Stimulated activated naive CD8-positive, alpha-beta T cell treated with anti-CD3 and anti-CD28 coated beads, Interleukin-15, Interleukin-2, amounts not matched to agents 100 U/mL and 50 U/mL, for 24 hours (primary cell): Measurements from ENCODE around the gene RAI14.

Experiments
- ATAC-seq: fragments of 150-1000 bp; cut with Tn5 transposase; one replicate; pipeline ENCODE4 v1.10.0; 2021
- DNase-seq: peaks from one replicate; pipeline ENCODE4 v3.0.0; 2021

The RAI14 gene

DNA sequence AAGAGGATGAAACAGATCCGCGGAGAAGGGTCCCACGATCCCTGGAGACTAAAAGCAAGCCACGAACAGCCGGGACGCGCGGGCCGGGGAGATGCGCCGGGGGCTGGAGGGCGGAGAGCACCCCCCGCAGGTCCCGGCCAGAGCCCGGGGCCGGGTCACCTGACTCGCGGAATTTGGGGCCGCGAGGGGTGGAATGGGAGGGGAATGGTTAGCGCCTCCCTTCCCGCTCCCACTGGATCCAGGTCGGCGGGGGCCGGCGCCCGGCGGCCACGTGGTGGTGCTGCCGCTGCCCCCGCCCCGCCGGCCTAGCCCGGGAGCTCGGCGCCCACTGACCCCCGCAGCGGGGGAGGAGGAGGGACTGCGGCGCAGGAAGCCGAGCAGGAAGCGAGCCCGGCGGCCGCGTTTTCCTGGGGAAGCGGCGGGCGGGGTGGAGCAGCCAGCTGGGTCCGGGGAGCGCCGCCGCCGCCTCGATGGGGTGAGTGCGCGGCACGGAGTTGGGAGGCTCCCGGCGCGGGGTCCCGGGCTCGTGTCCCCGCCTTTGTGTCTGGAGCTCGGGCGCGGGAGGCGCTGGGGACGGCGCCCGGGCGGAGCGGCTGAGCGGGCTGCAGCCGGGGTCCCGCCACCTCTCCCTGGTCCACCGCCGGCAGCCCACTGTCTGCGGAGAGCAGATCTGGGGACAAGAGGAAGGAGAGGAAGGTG, at the start of gene RAI14:
RAI14 (plus strand) TSS at position 328 of the 699 bp plus-strand sequence. CDS start 30,592 bp downstream, outside the sequence.
- peak; percentile 31 for DNase-seq
- ATAC-seq = peak; percentile 34

DNA sequence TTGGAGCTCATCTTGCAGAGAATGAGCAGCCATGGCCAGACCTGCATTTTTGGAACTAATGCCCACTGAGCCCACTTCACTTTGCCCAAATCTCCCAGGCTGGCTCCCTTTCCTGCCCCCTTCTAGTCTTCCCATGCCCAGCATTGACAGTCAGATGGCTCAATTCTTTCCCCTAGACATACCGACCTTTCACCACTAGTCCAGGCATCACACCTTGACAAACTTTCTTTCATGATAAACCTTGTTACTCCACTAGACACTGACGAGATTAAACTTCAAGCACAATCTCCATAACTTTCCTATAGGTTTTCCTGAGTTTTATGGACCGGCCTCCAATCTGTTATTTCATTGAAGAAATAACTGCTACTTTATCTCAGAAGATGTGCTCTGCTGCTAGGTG, 47.8 kb upstream of the RAI14 start:
- no peak for ATAC-seq
- no peak for DNase-seq

DNA sequence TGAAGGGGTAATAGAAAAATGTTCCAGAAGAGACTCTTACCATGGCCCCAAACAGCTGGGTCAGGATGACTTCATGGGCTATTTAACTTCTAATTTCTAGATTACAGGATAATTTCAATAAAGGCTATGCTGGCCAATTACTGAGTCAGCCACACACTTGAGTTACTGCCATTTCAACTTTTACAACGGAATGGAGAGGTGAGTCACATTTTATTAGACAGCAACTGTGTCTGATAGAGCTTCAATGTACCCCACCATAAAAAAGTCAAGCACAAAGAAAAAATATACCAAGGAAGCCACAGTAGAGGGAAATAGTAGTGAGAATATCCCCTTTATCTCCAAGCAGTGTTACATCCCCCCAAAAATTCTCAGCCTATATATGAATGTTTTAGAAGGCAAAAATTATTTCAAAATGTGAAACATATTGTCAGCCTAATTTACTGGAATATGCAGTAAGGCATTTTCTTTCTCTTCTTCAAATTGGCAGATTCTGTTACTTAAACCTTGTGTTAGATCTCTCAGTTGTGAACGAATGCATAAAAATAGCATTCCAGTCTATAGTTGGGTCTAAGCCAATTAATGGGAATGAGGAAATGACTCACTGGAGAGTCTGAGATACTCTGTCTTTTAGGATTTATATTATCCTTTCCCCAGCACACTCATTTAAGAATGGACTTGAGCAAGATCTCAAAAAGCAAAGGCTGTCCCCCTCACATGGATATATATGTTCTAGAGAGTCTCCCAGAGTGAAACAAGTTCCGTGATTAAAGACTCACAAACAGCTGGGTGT, 47.1 kb upstream of the RAI14 start:
- DNase-seq = no peak

DNA sequence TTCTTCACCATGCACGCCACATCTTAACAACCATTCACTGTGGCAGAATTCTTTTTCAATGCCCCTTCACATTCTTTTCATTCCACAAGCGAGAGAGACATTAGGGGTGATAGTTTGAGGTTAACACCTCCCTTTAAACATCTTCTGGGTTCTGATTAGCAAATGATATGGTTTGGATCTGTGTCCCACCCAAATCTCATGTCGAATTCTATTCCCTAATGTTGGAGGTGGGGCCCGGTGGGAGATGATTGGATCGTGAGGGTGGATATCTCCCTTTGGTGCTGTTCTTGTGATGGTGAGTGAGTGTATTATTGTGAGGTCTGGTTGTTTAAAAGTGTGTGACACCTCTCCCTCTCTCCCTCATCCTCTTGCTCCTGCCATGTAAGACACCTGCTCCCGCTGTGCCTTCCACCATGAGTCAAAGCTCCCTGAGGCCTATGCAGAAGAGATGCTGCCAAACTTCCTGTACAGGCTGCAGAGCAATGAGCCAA, 46.1 kb upstream of the RAI14 start:
- ATAC-seq = no peak
- no peak for DNase-seq

More for the DNA sequence above, 47.1 kb upstream of the RAI14 start:
- ATAC-seq = no peak

DNA sequence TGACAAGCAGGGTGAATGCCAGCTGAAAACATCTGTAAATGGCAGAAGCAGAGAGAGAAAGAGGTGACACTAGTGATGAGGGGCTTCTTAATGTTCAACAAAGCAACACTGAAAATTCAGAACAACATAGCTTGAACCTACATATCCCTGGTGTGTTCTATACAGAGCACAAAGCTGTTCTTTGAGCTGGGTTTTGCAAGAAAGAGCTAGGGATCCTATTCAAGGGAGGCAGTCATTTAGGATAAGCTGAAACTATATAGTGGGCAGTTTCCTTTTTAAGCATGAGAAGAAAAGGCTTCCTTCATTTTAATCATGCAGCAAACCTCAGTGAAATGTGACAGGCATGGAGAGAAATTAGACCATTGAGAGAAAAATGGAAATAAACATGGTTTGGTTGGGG, 45.6 kb upstream of the RAI14 start:
- no peak for DNase-seq
- no peak for ATAC-seq

DNA sequence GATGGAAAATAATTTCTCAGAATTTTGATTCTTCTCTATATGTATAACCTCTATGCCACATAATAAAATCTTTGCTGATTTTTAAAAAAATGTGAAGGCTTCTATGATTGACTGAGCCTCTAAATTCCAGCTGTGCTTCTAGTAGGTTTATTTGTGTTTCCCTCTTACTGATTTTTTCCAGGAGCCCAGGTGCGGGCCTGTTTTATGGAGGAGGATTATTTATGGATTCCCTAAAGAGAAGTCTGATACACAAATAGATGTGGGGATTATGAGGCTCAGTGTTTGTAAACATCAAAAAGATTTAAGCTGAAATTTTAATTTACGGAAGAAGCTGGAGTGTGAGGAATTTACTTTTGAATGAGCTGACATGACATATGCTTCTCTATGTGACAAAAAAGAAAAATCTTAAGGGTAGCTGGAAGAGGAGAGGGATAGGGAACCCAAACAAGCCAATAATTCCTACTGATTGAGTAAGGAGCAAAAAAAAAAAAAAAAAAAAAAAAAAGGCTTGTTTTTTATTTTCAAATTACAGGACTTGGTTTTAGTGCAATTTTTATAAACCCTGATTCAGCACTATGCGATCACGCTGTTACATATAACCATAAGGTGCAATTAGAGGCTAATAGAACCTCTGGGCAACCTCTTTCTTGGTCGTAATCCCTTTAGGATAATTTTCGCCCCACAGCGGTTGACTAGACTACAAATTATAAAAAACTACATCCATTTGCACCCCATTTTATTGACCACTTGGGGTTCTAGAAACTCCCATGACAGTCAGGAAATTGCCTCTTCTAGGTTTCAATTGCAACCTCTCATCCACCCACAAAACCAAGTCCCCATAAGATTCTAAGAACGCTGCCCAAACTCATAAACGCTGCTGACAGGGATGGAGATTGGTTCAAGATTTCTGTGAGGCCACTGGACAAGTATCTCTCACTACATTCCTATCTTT, 44.4 kb upstream of the RAI14 start:
- DNase-seq = no peak
- no peak for ATAC-seq

DNA sequence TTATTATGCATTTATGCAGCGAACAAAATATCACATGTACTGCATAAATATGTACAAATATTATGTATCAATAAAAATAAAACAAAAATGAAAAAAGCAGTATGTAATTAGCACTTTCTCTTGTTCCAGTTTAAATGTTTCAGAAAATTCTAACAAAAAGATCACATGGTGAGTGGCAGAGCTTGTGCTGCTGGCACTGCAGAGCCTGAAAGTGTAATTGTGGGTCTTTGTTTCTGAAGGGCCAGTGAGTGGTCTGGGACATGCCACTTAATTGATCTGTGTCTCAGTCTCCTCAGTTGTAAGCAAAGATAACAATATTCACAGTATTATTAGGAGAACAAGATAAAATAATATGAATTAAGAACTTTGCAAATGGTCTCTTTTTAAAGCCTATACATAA, 39.5 kb upstream of the RAI14 start:
- DNase-seq = no peak
- ATAC-seq = no peak

DNA sequence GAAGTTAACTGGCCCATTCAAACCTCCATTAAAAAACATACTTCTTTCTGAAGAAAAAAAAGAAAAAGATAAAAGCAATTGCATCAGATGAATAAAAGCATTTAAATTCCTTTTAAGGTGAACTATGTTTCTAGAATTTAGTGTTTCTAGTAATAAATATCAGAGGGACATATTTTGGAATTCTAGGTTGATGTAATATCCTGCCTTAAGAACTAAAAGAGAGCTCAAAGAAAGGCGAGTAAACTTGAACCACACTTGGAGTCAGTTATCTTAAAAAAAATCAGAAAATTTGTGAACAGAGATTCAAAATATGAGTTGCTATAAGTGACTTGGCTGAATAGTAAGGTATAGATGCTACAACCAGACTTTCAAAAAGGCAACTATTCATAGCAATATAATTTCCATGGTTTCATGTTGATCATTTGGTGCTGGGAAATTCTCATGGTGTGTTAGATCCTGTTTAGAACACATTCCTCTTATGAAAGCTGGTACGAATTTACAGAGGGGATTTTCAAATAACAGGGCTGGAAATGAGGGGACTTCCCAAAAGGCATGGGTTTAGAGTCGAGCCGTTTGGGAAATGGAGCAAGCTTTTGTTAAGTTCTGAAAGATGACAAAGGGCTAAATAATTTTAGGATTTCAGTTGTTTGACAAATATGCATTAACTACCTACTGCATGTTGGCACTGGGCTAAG, 37.6 kb upstream of the RAI14 start:
- DNase-seq (no peak), ATAC-seq (no peak)

DNA sequence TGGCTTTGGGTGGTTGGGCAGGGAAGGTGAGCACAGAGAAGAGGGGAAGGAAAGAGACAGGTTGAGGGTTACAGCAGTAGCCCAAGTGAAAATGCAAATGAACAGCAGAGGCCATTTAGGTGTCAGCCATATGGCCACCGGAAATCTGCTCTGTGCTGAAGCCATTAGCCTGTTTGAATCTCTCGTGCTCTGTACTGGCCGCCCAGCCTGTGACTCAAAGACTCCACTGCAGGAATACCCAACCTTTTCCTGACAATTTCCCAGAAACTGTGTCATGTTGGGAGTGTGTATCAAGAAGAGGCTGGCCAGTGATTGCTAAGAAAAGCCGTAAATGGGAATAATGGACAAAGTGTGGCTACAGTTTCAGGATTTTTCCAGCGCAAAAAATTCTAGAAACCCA, 35.9 kb upstream of the RAI14 start:
- no peak for DNase-seq
- no peak for ATAC-seq

DNA sequence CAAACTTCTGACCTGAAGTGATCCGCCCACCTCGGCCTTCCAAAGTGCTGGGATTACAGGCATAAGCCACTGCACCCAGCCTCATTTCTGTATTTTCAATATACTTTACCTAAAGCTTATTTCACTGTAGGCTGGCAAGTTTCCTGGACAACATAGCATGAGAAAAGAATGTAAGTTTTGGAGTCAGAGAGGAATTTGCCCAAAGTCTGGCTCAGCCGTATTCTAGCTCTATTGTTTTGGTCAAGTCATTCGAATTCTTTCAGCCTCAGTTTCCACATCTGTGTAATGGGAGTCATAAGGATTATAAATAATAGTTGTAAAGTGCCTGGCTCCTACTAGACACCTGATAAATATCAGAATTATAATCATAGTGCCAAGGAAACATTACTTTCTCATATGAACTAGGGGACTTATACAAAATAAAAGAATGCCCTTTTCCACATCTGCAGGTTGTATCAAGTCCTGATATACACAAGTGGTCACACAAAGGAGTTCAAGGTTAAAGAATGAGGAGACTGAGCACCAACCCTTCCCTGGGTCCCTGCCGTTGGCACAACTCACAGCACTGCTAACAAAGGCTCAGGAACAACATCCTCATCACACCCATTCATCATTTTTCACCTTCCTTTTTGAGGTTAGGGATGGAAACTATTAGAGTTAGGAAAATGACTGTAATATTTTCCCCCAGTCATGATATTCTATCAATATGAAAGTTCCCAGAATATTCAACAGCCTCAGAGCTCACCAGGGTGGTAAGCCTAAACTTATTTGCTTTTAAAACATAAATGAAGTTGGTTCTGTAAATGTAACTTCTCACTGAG, 34.6 kb upstream of the RAI14 start:
- peak; percentile 78 for ATAC-seq

DNA sequence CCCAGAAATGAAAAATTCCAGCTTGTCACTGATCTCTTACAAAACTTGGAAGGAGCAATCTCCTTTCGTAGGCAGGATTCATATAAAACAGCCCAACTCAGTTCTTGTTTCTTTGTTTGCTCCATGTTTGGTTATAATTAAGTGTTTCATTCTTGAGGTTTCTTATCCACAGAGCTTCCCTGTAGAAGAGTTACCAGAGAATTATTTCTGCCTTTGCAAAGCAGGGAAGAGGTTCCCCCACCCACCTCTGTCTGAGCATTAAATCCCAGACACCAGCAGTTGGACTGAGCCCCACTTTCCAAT, 34.1 kb upstream of the RAI14 start:
- ATAC-seq (no peak), DNase-seq (no peak)

More for the DNA sequence above, 34.6 kb upstream of the RAI14 start:
- DNase-seq = no peak

DNA sequence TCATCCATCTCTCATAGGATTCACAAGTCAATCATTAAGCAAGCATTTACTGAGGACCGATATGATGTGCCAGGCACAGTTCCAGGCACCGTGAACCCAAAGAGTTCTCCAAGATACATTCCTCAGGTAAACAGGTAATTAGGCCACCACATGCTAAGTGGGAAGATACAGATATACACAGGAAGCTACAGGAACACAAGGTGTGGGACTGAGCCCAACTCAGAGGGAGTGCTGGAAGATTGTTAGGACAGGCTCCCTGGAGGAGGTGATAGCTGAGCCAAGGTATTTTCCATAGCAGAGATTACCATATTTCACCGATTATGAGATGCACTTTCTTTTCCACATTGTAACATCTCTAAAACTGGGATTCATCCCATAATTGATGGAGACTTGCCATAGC, 31.4 kb upstream of the RAI14 start:
- DNase-seq (no peak), ATAC-seq (no peak)

DNA sequence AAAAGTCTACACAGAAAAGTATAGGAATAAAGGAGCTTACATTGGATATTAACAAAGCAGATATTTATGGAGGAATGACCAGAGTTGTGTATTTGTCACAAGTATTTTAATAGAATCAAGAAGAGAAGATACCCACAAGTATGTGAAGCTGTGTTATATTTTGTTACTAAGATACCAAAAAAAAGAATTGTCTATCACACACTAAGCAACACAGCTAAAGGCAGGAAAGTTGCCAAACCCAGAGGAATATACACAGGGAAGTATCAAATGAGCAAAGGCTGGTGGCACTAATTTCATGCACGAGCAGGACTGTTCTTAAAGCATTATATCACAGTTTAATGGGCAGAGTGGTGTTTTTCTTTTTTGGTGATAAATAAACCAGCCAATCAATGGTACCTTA, 30.9 kb upstream of the RAI14 start:
- no peak for ATAC-seq
- no peak for DNase-seq

DNA sequence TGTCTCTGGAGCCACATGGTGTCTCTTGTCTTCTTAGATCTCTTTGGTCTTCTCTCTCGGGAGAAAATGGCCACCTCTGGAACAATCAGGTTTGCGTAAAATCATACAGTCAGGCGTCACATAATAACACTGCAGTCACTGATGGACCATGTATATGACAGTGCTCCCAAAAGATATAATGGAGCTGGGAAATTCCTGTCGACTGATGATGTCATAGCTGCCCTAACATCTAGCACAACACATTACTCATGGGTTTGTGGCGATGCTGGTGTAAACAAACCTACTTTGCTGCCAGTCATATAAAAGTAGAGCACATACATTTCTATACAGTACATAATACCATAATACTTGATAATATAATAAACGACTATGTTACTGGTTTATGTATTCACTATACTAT, 30.1 kb upstream of the RAI14 start:
- ATAC-seq (peak; percentile 47), DNase-seq (no peak)

DNA sequence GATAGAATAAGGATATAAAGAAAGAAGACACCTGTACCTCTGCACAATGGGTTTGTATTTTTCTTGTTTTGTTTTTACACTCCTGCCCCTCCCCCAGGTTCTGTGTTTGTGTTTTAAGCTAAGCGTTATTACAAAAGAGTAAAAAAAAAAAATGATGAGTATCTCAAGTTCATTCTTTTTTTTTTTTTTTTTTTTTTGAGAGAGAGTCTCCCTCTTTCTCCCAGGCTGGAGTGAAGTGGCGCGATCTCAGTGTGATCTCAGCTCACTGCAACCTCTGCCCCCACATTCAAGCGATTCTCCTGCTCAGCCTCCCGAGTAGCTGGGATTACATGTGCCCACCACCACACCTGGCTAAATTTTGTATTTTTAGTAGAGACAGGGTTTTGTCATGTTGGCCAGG, 29.4 kb upstream of the RAI14 start:
- DNase-seq = no peak

DNA sequence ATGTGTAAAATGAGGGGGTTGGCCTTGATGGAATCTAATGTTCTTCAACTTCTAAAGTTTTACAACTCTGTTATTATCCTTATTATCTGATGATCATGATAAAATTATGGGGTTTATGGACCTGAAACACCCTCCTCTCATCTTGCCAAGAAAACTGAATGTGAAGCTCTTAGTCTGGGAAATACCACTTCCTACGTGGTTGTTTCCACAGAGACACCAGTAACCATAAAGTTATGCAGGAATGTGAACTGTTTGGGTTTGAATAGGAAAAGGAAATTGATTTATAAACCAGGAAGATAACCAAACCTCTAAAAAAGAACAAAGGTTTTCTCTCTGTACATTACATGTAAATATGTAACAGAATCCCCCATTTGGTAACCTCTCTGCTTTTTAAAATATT, 28.3 kb upstream of the RAI14 start:
- ATAC-seq (no peak), DNase-seq (no peak)

More for the DNA sequence above, 29.4 kb upstream of the RAI14 start:
- ATAC-seq = no peak

DNA sequence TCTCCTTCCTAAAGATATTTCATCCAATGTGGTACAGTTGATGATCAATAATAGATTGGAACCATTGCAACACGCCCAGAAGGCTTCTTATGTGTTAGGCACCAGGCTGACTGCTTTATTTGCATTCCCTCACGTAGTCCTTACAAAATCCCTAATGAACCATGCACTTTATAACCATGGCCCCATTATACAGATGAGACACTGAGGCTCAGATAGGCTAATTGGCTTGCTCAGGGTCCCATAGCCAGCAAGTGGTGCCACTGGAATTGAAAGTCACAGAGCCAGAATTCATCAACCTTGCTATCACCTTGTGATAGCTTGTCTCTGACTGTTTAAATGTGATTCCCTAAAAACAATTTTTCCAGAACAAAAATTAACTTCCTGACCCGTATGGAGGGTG, 27.8 kb upstream of the RAI14 start:
- ATAC-seq = no peak

DNA sequence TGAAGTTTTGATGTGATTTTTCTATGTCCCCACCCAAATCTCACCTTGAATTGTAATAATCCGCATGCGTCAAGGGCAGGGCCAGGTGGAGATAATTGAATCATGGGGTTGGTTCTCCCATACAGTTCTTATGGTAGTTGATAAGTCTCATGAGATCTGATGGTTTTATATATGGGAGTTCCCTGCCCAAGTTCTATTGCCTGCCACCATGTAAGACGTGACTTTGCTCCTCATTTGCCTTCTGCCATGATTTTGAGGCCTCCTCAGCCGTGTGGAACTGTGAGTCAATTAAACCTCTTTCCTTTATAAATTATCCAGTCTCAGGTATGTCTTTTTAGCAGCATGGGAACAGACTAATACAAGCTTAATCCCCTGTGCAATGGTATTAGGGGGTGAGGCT, 25.5 kb upstream of the RAI14 start:
- ATAC-seq = no peak
- no peak for DNase-seq

More for the DNA sequence above, 27.8 kb upstream of the RAI14 start:
- DNase-seq = no peak

DNA sequence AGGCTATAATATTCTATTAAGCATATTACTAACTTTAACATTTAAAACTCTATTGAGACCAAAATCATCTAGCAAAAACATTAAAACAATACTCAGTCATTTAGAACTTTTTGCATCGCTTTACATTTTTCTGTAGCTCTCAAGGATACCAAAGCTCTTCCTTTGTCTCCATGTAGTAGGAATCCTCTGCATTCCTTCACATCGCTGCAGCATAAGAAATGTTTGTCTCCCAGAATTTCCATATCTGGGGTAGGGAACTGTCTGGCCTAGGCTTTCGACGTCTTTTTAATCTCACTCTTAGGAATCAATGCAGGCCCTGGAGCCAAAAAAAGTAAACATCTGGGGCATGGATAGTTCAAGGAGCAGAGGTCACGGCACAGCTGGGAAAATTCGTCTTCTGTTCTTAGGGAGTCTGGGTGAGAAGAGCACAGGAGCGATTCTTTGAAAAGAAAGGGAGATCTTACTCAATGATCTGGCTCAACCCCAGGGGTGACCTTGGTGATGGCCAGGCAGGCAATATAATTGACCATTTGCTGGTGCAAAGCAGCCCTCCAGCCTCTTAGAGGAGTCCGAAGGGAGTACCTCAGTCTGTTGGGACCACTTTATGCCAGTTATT, 23.2 kb upstream of the RAI14 start:
- DNase-seq (no peak), ATAC-seq (no peak)

DNA sequence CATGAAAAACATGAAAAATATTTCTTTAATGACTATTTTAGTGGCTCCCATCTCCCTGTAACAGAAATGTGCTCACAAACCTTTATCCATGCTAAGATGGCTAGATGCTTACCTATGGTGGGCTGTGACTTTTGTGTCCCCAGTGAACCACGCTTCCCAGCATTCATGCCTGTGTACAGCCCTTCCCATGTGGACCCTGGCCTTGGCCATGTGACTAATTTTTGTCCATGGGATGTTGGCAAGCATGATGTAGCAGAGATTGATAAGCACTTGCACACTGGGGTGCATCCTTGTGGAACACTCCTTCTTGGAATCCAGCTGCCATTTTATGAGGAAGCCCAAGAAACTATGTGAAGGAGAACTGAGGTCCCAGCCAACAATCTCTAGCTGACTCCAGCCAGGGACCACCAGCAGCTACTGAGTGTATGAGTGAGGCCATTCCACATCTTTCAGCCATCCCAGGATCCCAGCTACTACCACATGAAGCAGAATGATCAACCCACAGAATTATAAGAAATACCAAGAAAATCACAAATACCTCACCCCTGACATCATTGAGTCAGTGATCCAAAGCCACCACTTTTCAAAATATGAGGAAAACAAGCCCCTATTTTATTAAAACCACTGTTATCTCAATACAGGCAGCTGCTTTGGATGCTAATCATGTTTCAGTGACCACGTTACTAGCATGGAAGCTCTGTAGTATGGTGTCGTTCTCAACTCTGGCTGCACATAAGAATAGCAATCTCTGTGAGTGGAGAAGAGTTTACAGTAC, 16.1 kb upstream of the RAI14 start:
- ATAC-seq = no peak

More for the DNA sequence above, 16.1 kb upstream of the RAI14 start:
- no peak for DNase-seq
